Measurements from ENCODE around the gene ABHD16B. TPM values are rescaled to one million over a fixed set of nuclear protein-coding genes. Genes with fewer than 3 reads are reported as not detected.

The ABHD16B gene
- total and polyA plus RNA-seq, 2 donors (not counting 3 experiments of a cell fraction or from before 2014, with no cell fraction given): not detected

- no peak overlapping the region for H3K27ac ChIP-seq (ENCODE audit: insufficient read depth, low read depth, low read length)
- CTCF ChIA-PET: interaction anchor here (1.2 kb wide), 1 partner anchor 14 kb away, joined by 3 read pairs; no protein-coding TSS in a partner anchor
- POLR2A ChIA-PET: no interaction called here
- H3K4me3 ChIP-seq (replicated peaks in 1 of 3; ENCODE audit: insufficient read depth in 1 of 3, low read depth in 1 of 3, low read length in 3 of 3): peak overlapping the region; percentile 10 to 46 (median 37)
- H4K20me1 ChIP-seq (replicated peaks; ENCODE audit: control insufficient read depth, extremely low read depth, insufficient read depth, low read length): no peaks in the 10 kb centered on the region
- peaks cover 7% of the 10 kb centered on the region for H3K4me1 ChIP-seq (ENCODE audit: control insufficient read depth, extremely low read depth, insufficient read depth, low read length)
- peak; percentile 30 for DNase-seq (ENCODE audit: low read depth, low spot score)
- intact Hi-C loops (cut with micrococcal nuclease): loop anchor here (5.0 kb wide), 1 partner anchor 32 kb away; the partner anchor contains the start of gene ABHD16B
- FAIRE-seq: peak; percentile 76
- H3K4me2 ChIP-seq (ENCODE audit: insufficient read depth, low read length): peak overlapping the region; percentile 69
- TF ChIP-seq EZH2 (IDR thresholded peaks at IDR 0.05; ENCODE audit: borderline replicate concordance, low read depth, low read length, severe bottlenecking) (peak; percentile 94), FOS (IDR thresholded peaks at IDR 0.05; ENCODE audit: borderline replicate concordance, insufficient read depth, low read length) (no peak)
- no peaks in the 10 kb centered on the region for H3K36me3 ChIP-seq (ENCODE audit: control insufficient read depth in 2 of 2, extremely low read depth in 1 of 2, insufficient read depth in 2 of 2, low read length in 2 of 2)
- peak overlapping the region; percentile 65 for H2AFZ ChIP-seq (ENCODE audit: low read depth, low read length)
- no peaks in the 10 kb centered on the region for H3K79me2 ChIP-seq (ENCODE audit: control insufficient read depth, insufficient read depth, low read length)
- no TSS peak for BruUV-seq (replicated peaks)
- H3K9ac ChIP-seq (replicated peaks; ENCODE audit: extremely low read depth, insufficient read depth, low read length): no peak overlapping the region
- no peaks in the 10 kb centered on the region for H3K9me1 ChIP-seq (replicated peaks; ENCODE audit: control insufficient read depth, extremely low read depth, insufficient read depth, low read length)
- H3K27me3 ChIP-seq (ENCODE audit: control insufficient read depth in 2 of 2, insufficient read depth in 2 of 2, low read length in 2 of 2): peaks cover 18 to 32% of the 10 kb centered on the region in 2 experiments
- H3K9me3 ChIP-seq (replicated peaks; ENCODE audit: control insufficient read depth, insufficient read depth, low read length): no peaks in the 10 kb centered on the region
- dilution Hi-C loops (cut with MboI; ENCODE audit: extremely low pct_ligation_motif_present, low sequenced_read_pairs): no loop called here
Measured at GRCh38 chr20:63829945-63830835, 31.1 kb upstream of the ABHD16B start.

DNA sequence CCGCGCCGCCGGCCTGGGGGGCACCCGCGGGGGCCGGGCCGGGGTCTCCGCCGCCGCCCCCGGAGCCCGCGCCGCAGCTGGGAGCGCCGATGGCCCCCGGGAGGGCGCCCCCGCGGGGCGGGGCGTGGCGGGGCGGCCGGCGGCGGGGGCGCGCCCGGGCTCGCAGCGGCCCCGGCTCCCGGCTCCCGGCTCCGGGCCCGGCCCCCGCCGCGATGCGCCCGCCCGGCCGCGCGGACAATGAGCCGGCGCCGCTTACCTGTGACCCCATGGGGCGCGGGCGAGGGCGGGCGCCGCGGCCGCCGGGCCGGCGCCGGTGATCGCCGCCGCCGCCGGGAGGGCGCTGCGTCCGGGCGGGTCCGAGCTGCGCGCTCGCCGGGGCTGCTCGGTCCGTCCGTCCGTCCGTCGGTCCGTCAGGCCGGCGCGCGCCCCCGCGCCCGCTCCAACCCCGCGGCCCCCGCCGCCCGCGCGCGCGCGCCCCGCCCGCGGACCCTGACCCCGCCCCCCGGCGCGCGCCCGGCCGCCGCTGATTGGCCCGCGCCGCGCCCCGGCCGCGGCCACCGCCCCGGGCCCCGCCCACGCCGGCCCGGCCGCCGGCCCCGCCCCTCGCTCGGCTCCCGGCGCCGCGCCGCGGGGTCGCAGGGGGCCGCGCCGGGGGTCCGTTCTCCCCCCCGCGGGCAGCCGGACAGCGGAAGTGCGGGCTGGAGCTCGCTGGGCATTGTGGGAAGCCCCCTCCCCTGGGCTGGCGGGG is 30.3 kb upstream of the ABHD16B start, which contains the start of gene ZBTB46:
Gene ZBTB46 (minus strand): TSS at position 424 of the 748 bp plus-strand sequence. CDS start 40,507 bp downstream, outside the sequence.
- H3K9ac ChIP-seq (replicated peaks; ENCODE audit: extremely low read depth, insufficient read depth, low read length): no peak within 1 kb of the TSS
- TF ChIP-seq MYC (IDR thresholded peaks at IDR 0.05; ENCODE audit: low read depth, low read length): no peak
- TF ChIP-seq GATA2 (IDR thresholded peaks at IDR 0.05; ENCODE audit: insufficient read depth, insufficient read length, low read depth, low read length): no peak
- TF ChIP-seq POLR2AphosphoS5 (IDR thresholded peaks at IDR 0.05; ENCODE audit: insufficient read depth, low read depth, low read length): no peak
- TF ChIP-seq EZH2 (IDR thresholded peaks at IDR 0.05; ENCODE audit: borderline replicate concordance, low read depth, low read length, severe bottlenecking): no peak
- TF ChIP-seq FOS (IDR thresholded peaks at IDR 0.05; ENCODE audit: borderline replicate concordance, insufficient read depth, low read length): no peak
- TF ChIP-seq, protein P1, sequence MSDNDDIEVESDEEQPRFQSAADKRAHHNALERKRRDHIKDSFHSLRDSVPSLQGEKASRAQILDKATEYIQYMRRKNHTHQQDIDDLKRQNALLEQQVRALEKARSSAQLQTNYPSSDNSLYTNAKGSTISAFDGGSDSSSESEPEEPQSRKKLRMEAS (IDR thresholded peaks at IDR 0.05; ENCODE audit: insufficient read depth, insufficient read length): no peak
- no peak for TF ChIP-seq JUN (IDR thresholded peaks at IDR 0.05; ENCODE audit: borderline replicate concordance, insufficient read depth, insufficient read length, low read depth)
- TF ChIP-seq POLR2A (IDR thresholded peaks at IDR 0.05; ENCODE audit: low read depth, low read length): no peak
- TF ChIP-seq, protein P2, sequence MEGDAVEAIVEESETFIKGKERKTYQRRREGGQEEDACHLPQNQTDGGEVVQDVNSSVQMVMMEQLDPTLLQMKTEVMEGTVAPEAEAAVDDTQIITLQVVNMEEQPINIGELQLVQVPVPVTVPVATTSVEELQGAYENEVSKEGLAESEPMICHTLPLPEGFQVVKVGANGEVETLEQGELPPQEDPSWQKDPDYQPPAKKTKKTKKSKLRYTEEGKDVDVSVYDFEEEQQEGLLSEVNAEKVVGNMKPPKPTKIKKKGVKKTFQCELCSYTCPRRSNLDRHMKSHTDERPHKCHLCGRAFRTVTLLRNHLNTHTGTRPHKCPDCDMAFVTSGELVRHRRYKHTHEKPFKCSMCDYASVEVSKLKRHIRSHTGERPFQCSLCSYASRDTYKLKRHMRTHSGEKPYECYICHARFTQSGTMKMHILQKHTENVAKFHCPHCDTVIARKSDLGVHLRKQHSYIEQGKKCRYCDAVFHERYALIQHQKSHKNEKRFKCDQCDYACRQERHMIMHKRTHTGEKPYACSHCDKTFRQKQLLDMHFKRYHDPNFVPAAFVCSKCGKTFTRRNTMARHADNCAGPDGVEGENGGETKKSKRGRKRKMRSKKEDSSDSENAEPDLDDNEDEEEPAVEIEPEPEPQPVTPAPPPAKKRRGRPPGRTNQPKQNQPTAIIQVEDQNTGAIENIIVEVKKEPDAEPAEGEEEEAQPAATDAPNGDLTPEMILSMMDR (IDR thresholded peaks at IDR 0.05; ENCODE audit: extremely low read depth in 1 of 2, insufficient read depth in 1 of 2, low read depth in 1 of 2, low read length in 2 of 2): no peak
- H3K4me2 ChIP-seq (ENCODE audit: insufficient read depth, low read length): peak within 1 kb of the TSS; percentile 69
- intact Hi-C loops (cut with micrococcal nuclease) (no loop called here), dilution Hi-C loops (cut with MboI; ENCODE audit: extremely low pct_ligation_motif_present, low sequenced_read_pairs) (no loop called here)
- no peaks in the 10 kb centered on the region for H3K9me1 ChIP-seq (replicated peaks; ENCODE audit: control insufficient read depth, extremely low read depth, insufficient read depth, low read length)
- no peaks in the 10 kb centered on the region for H3K36me3 ChIP-seq (ENCODE audit: control insufficient read depth in 2 of 2, extremely low read depth in 1 of 2, insufficient read depth in 2 of 2, low read length in 2 of 2)
- peaks cover 7% of the 10 kb centered on the region for H3K4me1 ChIP-seq (ENCODE audit: control insufficient read depth, extremely low read depth, insufficient read depth, low read length)
- H3K27ac ChIP-seq (ENCODE audit: insufficient read depth, low read depth, low read length): no peak within 1 kb of the TSS
- H3K4me3 ChIP-seq (replicated peaks in 1 of 3; ENCODE audit: insufficient read depth in 1 of 3, low read depth in 1 of 3, low read length in 3 of 3): peak within 1 kb of the TSS; percentile 10 to 46 (median 37)
- H4K20me1 ChIP-seq (replicated peaks; ENCODE audit: control insufficient read depth, extremely low read depth, insufficient read depth, low read length): no peaks in the 10 kb centered on the region
- H2AFZ ChIP-seq (ENCODE audit: low read depth, low read length): peak within 1 kb of the TSS; percentile 65
- DNase-seq (ENCODE audit: low read depth, low spot score): no peak
- no peaks in the 10 kb centered on the region for H3K9me3 ChIP-seq (replicated peaks; ENCODE audit: control insufficient read depth, insufficient read depth, low read length)
- H3K27me3 ChIP-seq (ENCODE audit: control insufficient read depth in 2 of 2, insufficient read depth in 2 of 2, low read length in 2 of 2): peaks cover 18 to 32% of the 10 kb centered on the region in 2 experiments
- no peak for FAIRE-seq
- ChIA-PET CTCF (interaction anchor here (1.2 kb wide), 1 partner anchor 14 kb away, joined by 3 read pairs; no protein-coding TSS in a partner anchor), POLR2A (no interaction called here)
- H3K79me2 ChIP-seq (ENCODE audit: control insufficient read depth, insufficient read depth, low read length): no peaks in the 10 kb centered on the region
- BruUV-seq (replicated peaks): no TSS peak

Data from endothelial cell of umbilical vein (primary cell).